ENCODE results near the gene NAPB. TPM values are rescaled to one million over a fixed set of nuclear protein-coding genes. Genes with fewer than 3 reads are reported as not detected.

NAPB gene
- total RNA-seq, 4 donors from 2014 or later: 9.0 to 23.6 (median 16.9) TPM

DNA sequence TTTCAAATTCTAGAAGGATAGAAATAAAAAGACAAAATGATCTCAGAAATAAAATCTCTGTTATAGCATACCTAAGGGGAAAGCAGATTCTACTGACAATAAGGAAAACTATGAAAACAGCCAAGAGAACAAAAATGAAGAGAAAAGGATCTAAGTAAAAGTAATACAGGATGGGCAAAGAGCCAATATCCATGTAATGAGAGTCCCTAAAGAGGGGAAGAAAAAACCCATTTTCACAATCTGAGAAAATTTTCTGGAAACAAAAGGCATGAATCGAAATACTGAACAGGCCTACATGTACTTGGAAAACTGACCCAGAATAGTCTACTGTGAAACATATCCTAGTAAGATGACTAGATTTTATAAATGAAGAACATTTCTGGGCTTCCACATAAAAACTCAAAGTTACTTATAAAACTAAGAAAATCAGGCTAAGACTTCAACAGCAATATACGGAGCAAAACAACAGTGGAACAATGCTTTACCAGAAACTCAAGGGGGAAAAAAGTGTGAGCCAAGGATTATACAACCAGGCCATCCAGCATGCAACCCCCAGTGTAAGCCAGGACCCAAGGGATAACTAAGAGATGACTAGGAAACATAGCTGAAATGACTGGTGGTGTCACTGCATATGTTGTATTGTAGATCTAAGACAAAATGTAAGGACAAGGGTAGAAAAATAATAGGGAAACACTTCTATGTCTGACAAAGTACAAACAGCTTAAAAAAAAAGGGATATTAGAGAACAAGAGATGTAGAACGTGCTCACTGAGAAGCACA is 10.2 kb downstream of the NAPB start:
- Histone ChIP-seq H3K9me3 (no peaks in the 10 kb centered on the region), H3K36me3 (no peaks in the 10 kb centered on the region), H3K27ac (no peak overlapping the region), H3K27me3 (no peaks in the 10 kb centered on the region), H3K4me3 (no peak overlapping the region), H3K4me1 (no peaks in the 10 kb centered on the region)
- TF ChIP-seq, protein P1, sequence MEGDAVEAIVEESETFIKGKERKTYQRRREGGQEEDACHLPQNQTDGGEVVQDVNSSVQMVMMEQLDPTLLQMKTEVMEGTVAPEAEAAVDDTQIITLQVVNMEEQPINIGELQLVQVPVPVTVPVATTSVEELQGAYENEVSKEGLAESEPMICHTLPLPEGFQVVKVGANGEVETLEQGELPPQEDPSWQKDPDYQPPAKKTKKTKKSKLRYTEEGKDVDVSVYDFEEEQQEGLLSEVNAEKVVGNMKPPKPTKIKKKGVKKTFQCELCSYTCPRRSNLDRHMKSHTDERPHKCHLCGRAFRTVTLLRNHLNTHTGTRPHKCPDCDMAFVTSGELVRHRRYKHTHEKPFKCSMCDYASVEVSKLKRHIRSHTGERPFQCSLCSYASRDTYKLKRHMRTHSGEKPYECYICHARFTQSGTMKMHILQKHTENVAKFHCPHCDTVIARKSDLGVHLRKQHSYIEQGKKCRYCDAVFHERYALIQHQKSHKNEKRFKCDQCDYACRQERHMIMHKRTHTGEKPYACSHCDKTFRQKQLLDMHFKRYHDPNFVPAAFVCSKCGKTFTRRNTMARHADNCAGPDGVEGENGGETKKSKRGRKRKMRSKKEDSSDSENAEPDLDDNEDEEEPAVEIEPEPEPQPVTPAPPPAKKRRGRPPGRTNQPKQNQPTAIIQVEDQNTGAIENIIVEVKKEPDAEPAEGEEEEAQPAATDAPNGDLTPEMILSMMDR (IDR thresholded peaks at IDR 0.05): no peak
- TF ChIP-seq POLR2A (IDR thresholded peaks at IDR 0.05): no peak
- intact Hi-C loops (cut with DNase I; ENCODE audit: low total_unique reads): no loop called here
- DNase-seq: no peak

DNA sequence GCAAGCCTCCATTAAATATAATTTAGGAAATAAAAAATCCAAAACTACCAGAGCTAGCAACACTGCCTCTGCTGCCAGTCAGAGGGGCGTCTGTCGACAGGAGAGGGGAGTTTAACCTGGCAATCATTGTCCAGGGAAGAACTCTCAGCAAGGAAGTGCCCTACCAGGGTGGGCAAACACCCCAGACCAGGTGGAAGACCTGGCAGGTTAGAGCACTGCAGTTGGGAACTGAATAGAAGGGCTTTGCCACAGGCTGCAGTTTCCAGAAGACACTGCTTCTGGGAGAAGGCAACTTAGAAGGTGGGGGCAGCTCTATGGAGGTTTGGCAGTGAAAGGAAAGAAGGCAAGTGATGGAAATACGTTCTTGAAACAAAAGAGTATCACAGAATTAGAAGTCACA is 11.5 kb downstream of the NAPB start:
- Histone ChIP-seq H3K9me3 (no peaks in the 10 kb centered on the region), H3K27ac (no peak overlapping the region), H3K4me3 (no peak overlapping the region), H3K27me3 (no peaks in the 10 kb centered on the region), H3K4me1 (no peaks in the 10 kb centered on the region), H3K36me3 (no peaks in the 10 kb centered on the region)
- intact Hi-C loops (cut with DNase I; ENCODE audit: low total_unique reads): no loop called here
- DNase-seq: no peak
- no peak for TF ChIP-seq POLR2A (IDR thresholded peaks at IDR 0.05)
- TF ChIP-seq, protein P1 (IDR thresholded peaks at IDR 0.05): no peak

DNA sequence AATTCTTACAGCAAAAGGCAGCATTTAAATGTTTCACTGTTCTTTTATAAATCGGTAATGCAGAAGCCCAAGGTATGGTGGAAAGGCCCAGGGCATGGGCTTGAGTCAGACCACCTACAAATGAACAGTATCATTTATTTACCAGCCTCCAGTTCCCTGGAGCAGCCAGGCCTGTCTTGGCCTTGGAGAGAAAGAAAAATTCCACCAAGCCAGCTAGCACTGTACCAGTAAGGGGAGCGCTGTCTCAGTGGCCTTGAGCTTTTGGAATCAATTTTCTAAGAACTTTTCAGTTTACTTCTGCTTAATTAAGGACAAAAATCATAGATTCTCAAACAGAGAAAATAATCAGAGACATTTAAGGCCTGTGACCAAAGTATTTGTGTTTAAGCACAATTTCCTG is 12.3 kb downstream of the NAPB start:
- intact Hi-C loops (cut with DNase I; ENCODE audit: low total_unique reads): no loop called here

DNA sequence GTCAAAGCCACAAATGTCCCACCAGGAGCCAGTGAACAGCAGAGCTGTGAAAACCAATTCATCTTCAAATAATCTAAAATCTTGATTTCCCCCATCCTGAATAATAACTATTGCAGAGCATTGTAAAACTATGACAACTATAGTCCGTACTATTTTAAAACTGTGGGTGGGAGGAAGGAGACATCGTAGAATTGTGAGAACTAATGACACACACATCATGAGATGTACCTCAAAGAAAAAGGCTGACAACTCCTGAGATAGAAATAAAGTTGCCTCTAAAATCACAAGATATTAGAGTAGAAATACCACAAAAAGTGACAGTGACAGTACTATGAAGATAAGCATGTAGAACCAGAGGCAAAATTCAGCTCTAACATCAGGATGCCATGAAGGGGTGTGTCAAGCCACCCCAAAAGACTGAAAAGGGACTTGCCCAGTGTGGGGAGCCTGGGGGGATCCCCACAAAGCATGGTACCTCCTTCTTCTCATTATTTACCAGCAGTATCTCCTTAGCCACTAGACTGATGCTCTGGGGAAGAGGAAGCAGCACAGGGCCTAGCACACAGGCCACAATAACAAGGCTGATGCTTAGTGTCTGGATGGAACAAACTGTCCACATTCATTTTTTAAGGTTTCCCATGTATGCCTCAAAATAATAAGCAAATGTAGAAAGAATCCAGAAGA is 13.4 kb downstream of the NAPB start:
- Histone ChIP-seq H3K27ac (no peak overlapping the region), H3K4me3 (no peak overlapping the region), H3K4me1 (no peaks in the 10 kb centered on the region), H3K9me3 (no peaks in the 10 kb centered on the region), H3K36me3 (no peaks in the 10 kb centered on the region), H3K27me3 (no peaks in the 10 kb centered on the region)
- no peak for TF ChIP-seq POLR2A (IDR thresholded peaks at IDR 0.05)
- TF ChIP-seq, protein P1 (IDR thresholded peaks at IDR 0.05): no peak
- DNase-seq: no peak
- intact Hi-C loops (cut with DNase I; ENCODE audit: low total_unique reads): no loop called here

More for the DNA sequence above, 12.3 kb downstream of the NAPB start:
- Histone ChIP-seq H3K4me3 (no peak overlapping the region), H3K9me3 (no peaks in the 10 kb centered on the region), H3K27me3 (no peaks in the 10 kb centered on the region), H3K4me1 (no peaks in the 10 kb centered on the region), H3K36me3 (no peaks in the 10 kb centered on the region), H3K27ac (no peak overlapping the region)
- TF ChIP-seq POLR2A (IDR thresholded peaks at IDR 0.05): no peak
- TF ChIP-seq, protein P1 (IDR thresholded peaks at IDR 0.05): no peak
- DNase-seq: no peak

DNA sequence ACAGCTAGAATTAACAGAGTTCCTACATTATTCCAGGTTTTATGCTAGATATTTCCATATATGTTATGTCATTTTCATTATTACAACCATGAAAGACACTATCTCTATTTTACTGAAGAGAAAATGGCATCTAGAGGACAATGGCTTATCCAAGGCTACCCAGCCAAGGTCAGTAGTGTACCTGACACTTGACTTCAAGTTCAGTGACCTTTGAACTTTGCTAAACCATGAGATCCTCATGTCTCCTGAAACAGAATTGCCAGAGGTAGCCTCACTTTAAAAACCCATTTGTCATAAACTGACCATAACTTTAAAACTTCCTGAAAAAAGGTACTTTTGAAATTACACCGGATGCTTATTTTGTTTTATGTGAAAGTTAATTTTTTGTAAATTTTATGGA is 14.4 kb downstream of the NAPB start:
- no peaks in the 10 kb centered on the region for H3K9me3 ChIP-seq
- no peaks in the 10 kb centered on the region for H3K27me3 ChIP-seq
- TF ChIP-seq POLR2A (IDR thresholded peaks at IDR 0.05): no peak
- TF ChIP-seq, protein P1 (IDR thresholded peaks at IDR 0.05): no peak
- no peak for DNase-seq
- no peak overlapping the region for H3K27ac ChIP-seq
- no peak overlapping the region for H3K4me3 ChIP-seq
- no peaks in the 10 kb centered on the region for H3K36me3 ChIP-seq
- H3K4me1 ChIP-seq: no peaks in the 10 kb centered on the region
- intact Hi-C loops (cut with DNase I; ENCODE audit: low total_unique reads): no loop called here

All from uterus (tissue), 4 donors.